HuH-7.5 (cell line): Measurements from ENCODE around the gene NODAL.
A peak's percentile ranks its signal among the peaks of the same experiment; 100 is the strongest.

ENCODE experiments used
- DNase-seq: peaks from one replicate; pipeline ENCODE4 v3.0.0; 2011; ENCODE audit warnings: low spot score

Gene NODAL

GRCh38 chr10:70432561-70433263 is 8.8 kb downstream of the NODAL start:
- DNase-seq = no peak

DNA sequence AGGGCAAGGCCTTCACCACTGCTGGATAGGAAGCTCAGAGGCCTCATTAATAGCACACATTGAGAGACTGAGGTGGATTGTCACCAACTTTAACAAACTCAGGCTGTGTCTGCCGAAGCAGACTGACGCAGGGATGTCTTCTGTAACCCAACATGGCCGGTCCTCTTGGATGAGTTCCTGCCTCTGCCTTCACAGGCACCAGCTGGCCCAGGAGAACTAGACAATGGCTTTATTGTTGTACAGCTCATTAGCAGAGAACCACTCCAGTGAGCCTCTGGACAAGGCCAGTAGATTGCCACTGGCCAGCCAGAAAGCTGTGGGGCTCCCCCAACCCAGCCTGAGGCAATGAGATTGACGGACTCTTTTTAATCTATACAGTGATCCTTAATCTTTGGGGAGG is 9.4 kb downstream of the NODAL start:
- no peak for DNase-seq

GRCh38 chr10:70430493-70431445 is 10.7 kb downstream of the NODAL start:
- DNase-seq = no peak

DNA sequence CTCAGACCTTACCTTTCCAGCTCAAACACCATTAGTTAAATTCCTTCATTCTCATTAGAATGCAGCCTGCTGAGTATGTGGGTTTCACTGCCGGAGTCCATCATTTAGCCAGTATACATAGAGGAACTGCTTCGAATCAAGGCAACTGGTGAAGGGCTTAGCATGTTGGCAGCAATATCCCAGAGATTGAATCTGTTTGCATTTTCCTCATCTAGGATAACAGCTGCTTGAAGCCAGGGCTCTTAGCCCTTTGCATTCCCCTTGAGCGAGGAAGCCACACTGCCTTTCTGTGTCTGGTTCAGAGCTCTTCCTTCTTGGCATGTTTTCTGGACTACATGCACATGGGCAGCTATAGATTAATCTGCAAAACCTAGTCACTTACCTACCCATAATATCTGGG is 14.7 kb downstream of the NODAL start:
- DNase-seq = no peak

- DNase-seq = no peak
Measured at GRCh38 chr10:70425096-70425495, 16.4 kb downstream of the NODAL start.

GRCh38 chr10:70424320-70424719 is 17.2 kb downstream of the NODAL start:
- DNase-seq = no peak

DNA sequence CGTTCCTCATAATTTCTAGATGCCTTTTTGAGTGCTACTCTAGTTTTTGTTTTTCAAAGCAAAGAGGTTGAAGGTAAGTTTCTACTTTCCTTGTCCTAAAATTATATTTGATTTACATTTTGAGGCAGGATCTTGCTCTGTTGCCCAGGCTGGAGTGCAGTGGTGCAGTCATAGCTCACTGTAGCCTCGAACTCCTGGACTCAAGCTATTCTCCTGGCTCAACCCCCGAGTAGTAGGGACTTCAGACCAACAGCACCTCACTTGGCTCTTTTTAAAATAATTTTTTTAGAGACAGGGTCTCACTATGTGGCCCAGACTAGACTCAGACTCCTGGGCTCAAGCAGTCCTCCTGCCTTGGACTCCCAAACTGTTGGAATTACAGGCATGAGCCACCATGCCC is 22.8 kb downstream of the NODAL start:
- no peak for DNase-seq

GRCh38 chr10:70418229-70418628 is 23.3 kb downstream of the NODAL start:
- no peak for DNase-seq

DNA sequence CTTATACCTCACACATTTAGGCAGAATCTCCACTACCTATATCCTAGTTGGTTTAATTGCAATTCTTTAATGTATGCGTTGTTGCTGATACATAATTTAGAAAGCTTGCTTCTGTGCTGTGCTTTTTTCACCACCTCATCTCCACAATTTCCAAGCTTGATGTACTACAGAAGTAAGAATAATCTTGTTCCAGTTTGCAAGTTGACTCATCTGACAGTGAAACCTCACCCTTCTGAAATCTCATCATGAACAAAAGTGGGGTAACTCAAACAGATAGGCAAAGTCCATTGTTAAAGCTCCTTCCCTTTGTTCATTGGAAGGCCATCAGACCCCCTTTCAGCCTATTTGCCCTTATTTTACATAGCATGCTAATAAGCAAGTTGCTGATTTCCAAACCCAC is 23.9 kb downstream of the NODAL start:
- no peak for DNase-seq

- no peak for DNase-seq
Measured at GRCh38 chr10:70412356-70412755, 29.1 kb downstream of the NODAL start.

DNA sequence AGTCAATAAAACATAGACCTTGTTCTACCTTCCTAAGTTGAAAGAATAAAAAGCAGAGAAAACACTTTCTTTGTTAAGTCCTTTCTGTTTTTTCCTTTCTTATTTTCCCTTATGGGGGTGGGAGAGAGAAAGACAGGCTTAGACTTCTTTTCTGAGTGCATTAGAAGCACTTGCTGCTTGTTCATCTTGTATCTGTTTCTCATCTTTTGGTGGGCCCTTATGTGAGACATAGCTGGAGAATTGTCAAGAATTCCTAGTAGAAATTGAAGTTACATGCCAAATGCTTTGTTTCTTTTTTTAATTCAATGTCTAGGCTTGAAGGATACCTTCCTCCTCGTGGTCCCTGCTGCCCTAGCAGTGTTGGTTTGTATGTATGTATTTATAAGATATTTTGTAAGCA is 30.9 kb downstream of the NODAL start:
- no peak for DNase-seq

- no peak for DNase-seq
Measured at GRCh38 chr10:70409772-70410171, 31.7 kb downstream of the NODAL start.

- DNase-seq = peak; percentile 46
Measured at GRCh38 chr10:70405037-70405824, 36.2 kb downstream of the NODAL start.

DNA sequence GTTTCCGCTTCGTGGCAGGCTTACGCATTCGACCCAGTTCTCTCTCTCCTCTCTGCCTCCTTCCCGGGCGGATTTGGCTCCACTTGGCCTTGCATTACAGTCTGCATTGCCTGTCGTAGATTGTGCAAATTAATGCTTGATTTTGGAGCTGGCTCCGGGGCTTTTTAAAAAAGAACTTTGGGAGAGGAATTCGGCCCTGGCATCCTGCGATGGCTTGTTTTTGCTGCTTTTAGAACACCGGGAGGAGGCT is 36.8 kb downstream of the NODAL start:
- no peak for DNase-seq

DNA sequence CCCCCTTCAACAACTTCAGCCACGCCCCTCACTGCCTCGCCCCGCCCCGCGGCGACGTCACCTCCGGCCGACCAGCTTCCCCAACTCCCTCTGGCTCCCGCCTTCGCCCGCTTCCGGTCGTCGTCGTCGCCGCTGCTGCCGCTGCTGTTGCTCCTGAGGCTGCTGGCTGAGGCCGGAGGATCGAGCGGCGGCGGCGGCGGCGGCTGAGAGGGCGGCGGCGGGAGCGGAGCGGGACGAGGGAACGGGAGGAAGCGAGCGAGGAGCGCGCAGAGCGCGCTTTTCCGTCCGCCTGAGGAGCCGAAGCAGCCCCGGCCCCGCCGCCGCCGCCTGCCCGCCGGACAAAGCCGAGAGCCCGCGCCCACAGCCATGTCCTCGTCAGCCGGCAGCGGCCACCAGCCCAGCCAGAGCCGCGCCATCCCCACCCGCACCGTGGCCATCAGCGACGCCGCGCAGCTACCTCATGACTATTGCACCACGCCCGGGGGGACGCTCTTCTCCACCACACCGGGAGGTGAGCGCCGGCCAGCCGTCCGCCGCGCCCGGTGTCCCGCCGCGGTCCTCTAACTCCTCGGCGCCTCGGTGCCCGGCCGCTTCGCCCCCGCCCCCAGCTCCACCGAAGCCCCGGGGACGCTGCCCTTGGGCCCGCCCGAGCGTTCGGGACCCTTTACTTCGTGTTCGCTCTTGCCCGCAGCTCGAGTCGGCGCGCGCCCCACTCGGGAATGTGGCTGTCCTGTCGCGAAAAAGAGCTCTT is 37.3 kb downstream of the NODAL start, which contains the start of gene EIF4EBP2:
Gene EIF4EBP2 (plus strand): TSS at position 110 of the 751 bp plus-strand sequence. CDS start 257 bp downstream, at position 367.
- peak; percentile 54 for DNase-seq

- no peak for DNase-seq
Measured at GRCh38 chr10:70403483-70404035, 37.9 kb downstream of the NODAL start.

DNA sequence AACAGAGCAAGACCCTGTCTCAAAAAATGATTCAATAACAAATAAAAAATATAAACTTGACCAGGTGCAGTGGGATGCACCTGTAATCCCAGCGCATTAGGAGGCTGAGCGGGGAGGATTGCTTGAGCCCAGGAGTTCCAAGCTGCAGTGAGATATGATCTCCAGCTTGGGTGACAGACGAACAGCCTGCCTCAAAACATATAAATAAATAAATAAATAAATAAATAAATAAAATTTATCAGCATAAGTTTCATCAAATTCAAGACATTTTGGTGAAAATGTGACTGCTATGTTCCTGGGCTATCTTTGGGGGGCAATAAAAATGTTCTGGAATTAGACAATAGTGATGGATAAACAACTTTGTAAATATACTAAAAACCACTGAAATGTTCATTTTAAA is 42.3 kb downstream of the NODAL start:
- no peak for DNase-seq

- DNase-seq = no peak
Measured at GRCh38 chr10:70396140-70396539, 45.3 kb downstream of the NODAL start.

DNA sequence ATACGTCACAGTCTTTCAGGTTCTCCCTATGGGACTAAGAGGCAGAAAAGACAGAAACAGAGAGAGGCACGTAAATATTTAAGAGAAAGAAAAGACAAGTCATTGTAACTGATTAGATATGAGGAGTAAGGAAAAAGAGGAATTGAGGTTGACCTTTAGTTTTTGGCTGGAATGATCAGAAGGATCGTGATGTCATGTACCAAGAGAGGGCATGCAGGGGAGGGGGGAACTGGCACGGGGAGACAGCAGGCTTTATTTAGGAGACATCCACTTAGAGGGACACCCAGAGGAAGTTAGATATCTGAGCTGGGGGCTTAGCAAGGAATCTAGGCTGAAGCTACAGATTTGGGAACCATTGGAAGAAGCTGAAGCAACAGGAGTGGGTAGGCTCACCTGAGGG is 49.8 kb downstream of the NODAL start:
- DNase-seq = no peak
